HG02588 (cell line): ENCODE data around the gene NCS1.
"Not testable (repeated sequence)": the region's sequence is repeated elsewhere in the genome, so short reads cannot be mapped to it uniquely, and the experiment has no call there.

Experiments
- ATAC-seq: cut with Tn5 transposase; IDR thresholded peaks from one replicate; pipeline ENCODE4 v1.9.1; 2021; ENCODE audit warnings: mild to moderate bottlenecking, moderate library complexity; ENCODE audit not compliant: unreplicated experiment

Gene NCS1

GRCh38 chr9:130259044-130259443, 86.8 kb downstream of the NCS1 start:
- no peak for ATAC-seq

GRCh38 chr9:130260816-130261765, 88.9 kb downstream of the NCS1 start:
- ATAC-seq = no peak

GRCh38 chr9:130262061-130262745, 90.0 kb downstream of the NCS1 start:
- ATAC-seq = no peak

- ATAC-seq = no peak
Measured at GRCh38 chr9:130262771-130263170, 90.6 kb downstream of the NCS1 start.

- ATAC-seq = no peak
Measured at GRCh38 chr9:130263601-130264413, 91.6 kb downstream of the NCS1 start.

- no peak for ATAC-seq
Measured at GRCh38 chr9:130264414-130265350, 92.5 kb downstream of the NCS1 start.

GRCh38 chr9:130265431-130266235, 93.4 kb downstream of the NCS1 start, which contains the start of gene HMCN2:
Gene HMCN2 (plus strand): TSS chr9:130265760. CDS start chr9:130265879, 119 bp downstream.
- no peak for ATAC-seq

GRCh38 chr9:130266236-130267098, 94.3 kb downstream of the NCS1 start:
- ATAC-seq = no peak

GRCh38 chr9:130267930-130268329, 95.7 kb downstream of the NCS1 start:
- ATAC-seq = no peak

- ATAC-seq = no peak
Measured at GRCh38 chr9:130268521-130269211, 96.5 kb downstream of the NCS1 start.

GRCh38 chr9:130271473-130271872, 99.3 kb downstream of the NCS1 start:
- no peak for ATAC-seq

GRCh38 chr9:130275156-130275555, 103.0 kb downstream of the NCS1 start:
- ATAC-seq = no peak

GRCh38 chr9:130276121-130276520, 103.9 kb downstream of the NCS1 start:
- no peak for ATAC-seq

GRCh38 chr9:130276955-130277354, 104.8 kb downstream of the NCS1 start:
- ATAC-seq = no peak

- not testable (repeated sequence) for ATAC-seq
Measured at GRCh38 chr9:130277525-130277924, 105.3 kb downstream of the NCS1 start.

GRCh38 chr9:130283539-130284248, 111.5 kb downstream of the NCS1 start:
- no peak for ATAC-seq

- no peak for ATAC-seq
Measured at GRCh38 chr9:130284249-130284625, 112.0 kb downstream of the NCS1 start.
